HCT116 (cell line): ENCODE results near the gene PPIL6. TPM values are rescaled to one million over a fixed set of nuclear protein-coding genes. Genes with fewer than 3 reads are reported as not detected.

ENCODE experiments used
- ATAC-seq: fragments of 200-7000 bp; cut with Tn5 transposase; 2 replicates; pipeline ENCODE4 v1.9.1; 2020; ENCODE audit warnings: mild to moderate bottlenecking, moderate library complexity
- BruUV-seq: library from RNA; stranded (reverse); fragments of 400-500 nt; replicated peaks from 2 replicates; lab custom pipeline; 2021; lab: Mats Ljungman, UMichigan
- CTCF ChIA-PET: fragments of 300-600 bp; sonication (Branson Sonifier 250); formaldehyde crosslinking; loops from one replicate; lab custom pipeline; 2021; ENCODE audit warnings: antibody characterized with exemption; lab: Charles Lee
- POLR2A ChIA-PET: fragments of 300-600, 350-600 bp; sonication (Branson Sonifier 250); formaldehyde crosslinking; loops from one replicate; lab custom pipeline; 2021; ENCODE audit warnings: antibody characterized with exemption; lab: Charles Lee
- RAD21 ChIA-PET, 2 experiments: fragments of 300-600 bp; sonication (Branson Sonifier 250); formaldehyde crosslinking; loops; one replicate each; lab custom pipeline; 2023; ENCODE audit warnings: low total read pairs in 2 of 2; ENCODE audit not compliant: uncharacterized antibody in 2 of 2, unreplicated experiment in 2 of 2, low non-redundant PET in 1 of 2; lab: Charles Lee
- DNase-seq: peaks from one replicate; pipeline ENCODE4 v3.0.0-alpha.2; 2010; ENCODE audit warnings: low read depth, low spot score
- H2AFZ ChIP-seq: fragments of 200-600 bp; shearing (Covaris generic), sonication (generic); 2 replicates; pipeline ENCODE4 v1.6.1; 2017; ENCODE audit warnings: low read depth, mixed run types, mixed read lengths, antibody characterized with exemption, low read length; ENCODE audit not compliant: poor library complexity, severe bottlenecking
- H3K27ac ChIP-seq: 2 replicates; pipeline ENCODE4 v1.5.1; 2012; ENCODE audit warnings: low read depth, low read length
- H3K27me3 ChIP-seq: fragments of 200-600 bp; sonication (generic); 2 replicates; pipeline ENCODE4 v1.6.1; 2016; ENCODE audit warnings: mixed run types, low read length, mixed read lengths; ENCODE audit not compliant: insufficient read depth
- H3K36me3 ChIP-seq, 2 experiments: fragments of 200-500 bp in 1 of 2; fragments of 200-600 bp in 1 of 2; sonication (Bioruptor generic) in 1 of 2; sonication (generic) in 1 of 2; 2 replicates each; pipeline versions ENCODE4 v1.5.1 to v1.6.1; 2014 to 2016; ENCODE audit warnings: low read length in 2 of 2, inconsistent platforms in 1 of 2, mixed read lengths in 1 of 2, mixed run types in 1 of 2; ENCODE audit not compliant: insufficient read depth in 2 of 2, control insufficient read depth in 1 of 2
- H3K4me1 ChIP-seq, 2 experiments: fragments of 200-600 bp in 1 of 2; sonication (generic) in 1 of 2; 2 replicates each; pipeline versions ENCODE4 v1.5.1 to v1.6.1; 2012 to 2017; ENCODE audit warnings: low read length in 2 of 2, inconsistent platforms in 1 of 2, mild to moderate bottlenecking in 1 of 2, mixed read lengths in 1 of 2, mixed run types in 1 of 2, moderate library complexity in 1 of 2; ENCODE audit not compliant: insufficient read depth in 2 of 2, control insufficient read depth in 1 of 2
- H3K4me2 ChIP-seq: fragments of 200-600 bp; sonication (generic); 2 replicates; pipeline ENCODE4 v1.6.1; 2017; ENCODE audit warnings: mixed run types, low read length, mixed read lengths
- H3K4me3 ChIP-seq, 2 experiments: fragments of 200-600 bp in 1 of 2; sonication (generic) in 1 of 2; replicated peaks in 1 of 2; 2 replicates each; pipeline ENCODE4 v1.5.1; 2011 to 2016; ENCODE audit warnings: low read length in 2 of 2, control low read depth in 1 of 2, low read depth in 1 of 2, mild to moderate bottlenecking in 1 of 2, mixed read lengths in 1 of 2, mixed run types in 1 of 2
- H3K79me2 ChIP-seq: fragments of 200-600 bp; sonication (generic); 2 replicates; pipeline ENCODE4 v1.6.1; 2017; ENCODE audit warnings: mild to moderate bottlenecking, mixed run types, low read length, moderate library complexity, mixed read lengths; ENCODE audit not compliant: insufficient read depth
- H3K9ac ChIP-seq: fragments of 200-600 bp; sonication (generic); 2 replicates; pipeline ENCODE4 v1.6.1; 2016; ENCODE audit warnings: low read length, mixed read lengths
- H3K9me2 ChIP-seq: fragments of 200-600 bp; sonication (generic), shearing (Covaris generic); 2 replicates; pipeline ENCODE4 v1.6.1; 2017; ENCODE audit warnings: mixed run types, mild to moderate bottlenecking, moderate library complexity; ENCODE audit not compliant: insufficient read depth
- H3K9me3 ChIP-seq, 2 experiments: fragments of 200-500 bp in 1 of 2; fragments of 200-600 bp in 1 of 2; sonication (Bioruptor generic) in 1 of 2; sonication (generic) in 1 of 2; 2 replicates each; pipeline ENCODE4 v1.6.1; 2014 to 2017; ENCODE audit warnings: low read length in 2 of 2, mixed read lengths in 2 of 2, inconsistent platforms in 1 of 2, low read depth in 1 of 2, mild to moderate bottlenecking in 1 of 2, mixed run types in 1 of 2, moderate library complexity in 1 of 2; ENCODE audit not compliant: control insufficient read depth in 1 of 2, insufficient read depth in 1 of 2
- H4K20me1 ChIP-seq: fragments of 200-600 bp; sonication (generic), shearing (Covaris generic); 2 replicates; pipeline ENCODE4 v1.6.1; 2017; ENCODE audit warnings: mixed run types, mild to moderate bottlenecking, moderate library complexity; ENCODE audit not compliant: insufficient read depth
- FOSL1 ChIP-seq: IDR thresholded peaks from 2 replicates; pipeline ENCODE4 v1.6.1; 2012; ENCODE audit warnings: low read depth
- POLR2AphosphoS5 ChIP-seq: IDR thresholded peaks from 2 replicates; pipeline ENCODE4 v1.6.1; 2011; ENCODE audit warnings: mild to moderate bottlenecking, low read depth, low read length, moderate library complexity
- TCF7L2 ChIP-seq: IDR thresholded peaks from 2 replicates; pipeline ENCODE4 v1.7.0; 2011; ENCODE audit warnings: borderline replicate concordance, inconsistent platforms; ENCODE audit not compliant: insufficient read depth, insufficient read length; ENCODE audit errors: extremely low read depth
- ZFX ChIP-seq: fragments of 450-650 bp; IDR thresholded peaks from 2 replicates; pipeline ENCODE4 v1.6.1; 2017
- intact Hi-C: fragments of 100-400 bp; cut with micrococcal nuclease; formaldehyde crosslinking; loops from 2 replicates; pipeline ENCODE4 v1.10.0; 2022
- total RNA-seq: library from RNA; stranded (reverse); gene quantifications from one replicate; pipeline ENCODE4 v1.2.1, GENCODE V29; 2021; ENCODE audit not compliant: unreplicated experiment
- TF ChIP-seq, protein P1 (sequence below): IDR thresholded peaks from 2 replicates; pipeline ENCODE4 v1.6.1; 2012; ENCODE audit warnings: low read depth
- TF ChIP-seq, protein P2 (sequence below): IDR thresholded peaks from 2 replicates; pipeline ENCODE4 v1.6.1; 2012

PPIL6 gene
- total RNA-seq, 1 experiment from 2014 or later = 3.3 TPM

DNA sequence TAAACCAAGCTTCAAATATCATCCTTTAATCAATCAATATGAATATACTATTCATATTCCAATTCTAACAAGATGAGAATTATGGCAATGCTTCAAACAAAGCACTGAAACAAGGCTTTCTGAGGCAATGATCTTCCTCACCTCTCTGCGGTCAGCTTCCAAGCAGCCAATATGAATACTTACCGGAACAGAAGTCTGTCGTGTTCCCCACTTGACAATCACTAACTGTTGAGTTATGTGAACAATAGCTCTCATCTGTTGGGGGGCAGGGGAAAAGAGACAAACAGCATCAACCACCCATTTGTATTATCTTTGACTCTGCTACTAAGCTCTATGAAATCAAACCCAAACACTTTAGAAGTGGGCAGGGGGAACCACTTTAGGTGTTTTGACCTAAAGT, 62.7 kb downstream of the PPIL6 start:
- Histone ChIP-seq H3K9ac (no peak overlapping the region), H3K27me3 (no peaks in the 10 kb centered on the region), H3K9me2 (no peaks in the 10 kb centered on the region), H3K27ac (no peak overlapping the region), H3K4me3 (no peak overlapping the region), H3K4me2 (no peak overlapping the region), H3K4me1 (peaks cover 4 to 30% of the 10 kb centered on the region in 2 experiments; a peak in 3 of 4 replicates), H3K36me3 (peaks cover 45 to 46% of the 10 kb centered on the region in 2 experiments), H4K20me1 (peaks cover 23% of the 10 kb centered on the region; the same call in 1 of the 2 replicates), H2AFZ (no peak overlapping the region), H3K79me2 (peaks cover 91% of the 10 kb centered on the region), H3K9me3 (no peaks in the 10 kb centered on the region)
- TF ChIP-seq POLR2AphosphoS5 (no peak), ZFX (no peak)
- TF ChIP-seq, protein P1, sequence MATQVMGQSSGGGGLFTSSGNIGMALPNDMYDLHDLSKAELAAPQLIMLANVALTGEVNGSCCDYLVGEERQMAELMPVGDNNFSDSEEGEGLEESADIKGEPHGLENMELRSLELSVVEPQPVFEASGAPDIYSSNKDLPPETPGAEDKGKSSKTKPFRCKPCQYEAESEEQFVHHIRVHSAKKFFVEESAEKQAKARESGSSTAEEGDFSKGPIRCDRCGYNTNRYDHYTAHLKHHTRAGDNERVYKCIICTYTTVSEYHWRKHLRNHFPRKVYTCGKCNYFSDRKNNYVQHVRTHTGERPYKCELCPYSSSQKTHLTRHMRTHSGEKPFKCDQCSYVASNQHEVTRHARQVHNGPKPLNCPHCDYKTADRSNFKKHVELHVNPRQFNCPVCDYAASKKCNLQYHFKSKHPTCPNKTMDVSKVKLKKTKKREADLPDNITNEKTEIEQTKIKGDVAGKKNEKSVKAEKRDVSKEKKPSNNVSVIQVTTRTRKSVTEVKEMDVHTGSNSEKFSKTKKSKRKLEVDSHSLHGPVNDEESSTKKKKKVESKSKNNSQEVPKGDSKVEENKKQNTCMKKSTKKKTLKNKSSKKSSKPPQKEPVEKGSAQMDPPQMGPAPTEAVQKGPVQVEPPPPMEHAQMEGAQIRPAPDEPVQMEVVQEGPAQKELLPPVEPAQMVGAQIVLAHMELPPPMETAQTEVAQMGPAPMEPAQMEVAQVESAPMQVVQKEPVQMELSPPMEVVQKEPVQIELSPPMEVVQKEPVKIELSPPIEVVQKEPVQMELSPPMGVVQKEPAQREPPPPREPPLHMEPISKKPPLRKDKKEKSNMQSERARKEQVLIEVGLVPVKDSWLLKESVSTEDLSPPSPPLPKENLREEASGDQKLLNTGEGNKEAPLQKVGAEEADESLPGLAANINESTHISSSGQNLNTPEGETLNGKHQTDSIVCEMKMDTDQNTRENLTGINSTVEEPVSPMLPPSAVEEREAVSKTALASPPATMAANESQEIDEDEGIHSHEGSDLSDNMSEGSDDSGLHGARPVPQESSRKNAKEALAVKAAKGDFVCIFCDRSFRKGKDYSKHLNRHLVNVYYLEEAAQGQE = no peak
- TF ChIP-seq, protein P2, sequence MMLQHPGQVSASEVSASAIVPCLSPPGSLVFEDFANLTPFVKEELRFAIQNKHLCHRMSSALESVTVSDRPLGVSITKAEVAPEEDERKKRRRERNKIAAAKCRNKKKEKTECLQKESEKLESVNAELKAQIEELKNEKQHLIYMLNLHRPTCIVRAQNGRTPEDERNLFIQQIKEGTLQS = no peak
- CTCF ChIA-PET = no interaction called here
- DNase-seq = no peak
- intact Hi-C loops = no loop called here
- BruUV-seq = no TSS peak
- POLR2A ChIA-PET = no interaction called here
- no peak for ATAC-seq
- RAD21 ChIA-PET = no interaction called here

GRCh38 chr6:109374326-109374892, 66.0 kb downstream of the PPIL6 start:
- Histone ChIP-seq H3K9ac (no peak overlapping the region), H3K9me3 (no peaks in the 10 kb centered on the region), H3K4me1 (peaks cover 21 to 34% of the 10 kb centered on the region in 2 experiments), H3K79me2 (peaks cover 88% of the 10 kb centered on the region), H3K9me2 (no peaks in the 10 kb centered on the region), H3K27me3 (no peaks in the 10 kb centered on the region), H2AFZ (no peak overlapping the region), H3K4me3 (no peak overlapping the region), H3K36me3 (peaks cover 49 to 54% of the 10 kb centered on the region in 2 experiments), H4K20me1 (peaks cover 17% of the 10 kb centered on the region), H3K27ac (no peak overlapping the region), H3K4me2 (no peak overlapping the region)
- ChIA-PET RAD21 (no interaction called here), CTCF (no interaction called here), POLR2A (no interaction called here)
- no TSS peak for BruUV-seq
- TF ChIP-seq TCF7L2 (no peak), FOSL1 (no peak)
- ATAC-seq = no peak
- intact Hi-C loops = no loop called here
- DNase-seq = no peak
